NCI-H226 (cell line): ENCODE measurements around the gene MAN1A1.

ENCODE experiments used
- DNase-seq: peaks from one replicate; pipeline ENCODE4 v3.0.0-alpha.2; 2015

Gene MAN1A1

GRCh38 chr6:119133400-119133799 is 216.2 kb downstream of the MAN1A1 start:
- DNase-seq, result no peak

- no peak for DNase-seq
Measured at GRCh38 chr6:119132261-119132981, 217.1 kb downstream of the MAN1A1 start.

- peak; percentile 58 for DNase-seq
Measured at GRCh38 chr6:119129968-119130484, 219.5 kb downstream of the MAN1A1 start.

- peak; percentile 43 for DNase-seq
Measured at GRCh38 chr6:119129148-119129967, 220.2 kb downstream of the MAN1A1 start.

- no peak for DNase-seq
Measured at GRCh38 chr6:119128252-119128912, 221.2 kb downstream of the MAN1A1 start.

- DNase-seq, result no peak
Measured at GRCh38 chr6:119127627-119128026, 221.9 kb downstream of the MAN1A1 start.
